Measurements from ENCODE around the gene SLX4IP.

SLX4IP gene

GRCh38 chr20:10429443-10429981, 5.6 kb upstream of the SLX4IP start:
- DNase-seq = no peak

- DNase-seq = no peak
These were observed 5.1 kb upstream of the SLX4IP start for GRCh38 chr20:10430000-10430466.

- DNase-seq = no peak
These were observed 4.4 kb upstream of the SLX4IP start for GRCh38 chr20:10430704-10431103.

GRCh38 chr20:10432079-10432478, 3.0 kb upstream of the SLX4IP start:
- no peak for DNase-seq

GRCh38 chr20:10433014-10433622, 2.0 kb upstream of the SLX4IP start:
- no peak for DNase-seq

GRCh38 chr20:10433623-10434466, 1.3 kb upstream of the SLX4IP start, which contains the start of gene MKKS:
Gene MKKS (minus strand): TSS chr20:10434222. CDS start chr20:10413514, 20,708 bp downstream.
- DNase-seq = peak; percentile 80

- peak; percentile 61 for DNase-seq
These were observed 656 bp upstream of the SLX4IP start for GRCh38 chr20:10434467-10434831.

- DNase-seq = no peak
These were observed 1.1 kb downstream of the SLX4IP start for GRCh38 chr20:10436053-10436699.

GRCh38 chr20:10438217-10438616, 3.1 kb downstream of the SLX4IP start:
- no peak for DNase-seq

- no peak for DNase-seq
These were observed 8.8 kb downstream of the SLX4IP start for GRCh38 chr20:10443936-10444335.

GRCh38 chr20:10445758-10446157, 10.7 kb downstream of the SLX4IP start:
- no peak for DNase-seq

- DNase-seq = peak; percentile 48
These were observed 11.9 kb downstream of the SLX4IP start for GRCh38 chr20:10447028-10447427.

GRCh38 chr20:10448270-10449156, 13.4 kb downstream of the SLX4IP start:
- DNase-seq = no peak

- DNase-seq = no peak
These were observed 14.2 kb downstream of the SLX4IP start for GRCh38 chr20:10449270-10449669.

GRCh38 chr20:10453241-10453640, 18.1 kb downstream of the SLX4IP start:
- peak; percentile 14 for DNase-seq

- DNase-seq = no peak
These were observed 19.1 kb downstream of the SLX4IP start for GRCh38 chr20:10454151-10454750.

- no peak for DNase-seq
These were observed 26.4 kb downstream of the SLX4IP start for GRCh38 chr20:10461495-10461894.

- DNase-seq = no peak
These were observed 27.4 kb downstream of the SLX4IP start for GRCh38 chr20:10462516-10462915.

- no peak for DNase-seq
These were observed 28.5 kb downstream of the SLX4IP start for GRCh38 chr20:10463622-10464021.

- DNase-seq = no peak
These were observed 30.0 kb downstream of the SLX4IP start for GRCh38 chr20:10465135-10465534.

- DNase-seq = no peak
These were observed 31.2 kb downstream of the SLX4IP start for GRCh38 chr20:10466325-10466724.

GRCh38 chr20:10466855-10467254, 31.8 kb downstream of the SLX4IP start:
- DNase-seq = no peak
